Upper lobe of right lung (tissue), 1 donor: ENCODE measurements around the gene TRAFD1. TPM values are rescaled to one million over a fixed set of nuclear protein-coding genes. Genes with fewer than 3 reads are reported as not detected.

Experiments
- ATAC-seq: fragments of 200-7000 bp; cut with Tn5 transposase; one replicate; pipeline ENCODE4 v1.9.1; 2020; ENCODE audit warnings: mild to moderate bottlenecking, moderate library complexity
- DNase-seq: peaks from one replicate; pipeline ENCODE4 v3.0.0-alpha.2; 2020
- H3K27ac ChIP-seq: fragments of 200-600 bp; one replicate; pipeline ENCODE4 v1.8.0; 2022
- H3K27me3 ChIP-seq: fragments of 200-600 bp; one replicate; pipeline ENCODE4 v1.8.0; 2022; ENCODE audit warnings: mild to moderate bottlenecking
- H3K36me3 ChIP-seq: fragments of 200-600 bp; one replicate; pipeline ENCODE4 v1.8.0; 2022
- H3K4me1 ChIP-seq: fragments of 200-600 bp; one replicate; pipeline ENCODE4 v1.8.0; 2022
- H3K4me3 ChIP-seq: fragments of 200-600 bp; one replicate; pipeline ENCODE4 v1.8.0; 2022; ENCODE audit warnings: mild to moderate bottlenecking
- H3K9me3 ChIP-seq: fragments of 200-600 bp; one replicate; pipeline ENCODE4 v1.8.0; 2022
- intact Hi-C: fragments of 100-400 bp; cut with DNase I; formaldehyde crosslinking; loops from one replicate; pipeline ENCODE4 v1.11.0; 2022
- total RNA-seq: library from RNA; stranded (reverse); fragmentation: NEBNext Ultra II Directional; extraction: Animal tissue kit (Norgen Biotek cat#: 25700); gene quantifications from one replicate; pipeline ENCODE4 v1.2.1, GENCODE V29; 2021
- TF ChIP-seq, protein P1 (sequence below): fragments of 200-600 bp; IDR thresholded peaks from one replicate; pipeline ENCODE4 v1.8.0; 2022; ENCODE audit warnings: antibody characterized with exemption
- donor health status: DM: no; HTN: yes; CAD: no; lungs with severe emphysema.

The TRAFD1 gene
- total RNA-seq, 1 donor from 2014 or later, result 35.3 TPM

DNA sequence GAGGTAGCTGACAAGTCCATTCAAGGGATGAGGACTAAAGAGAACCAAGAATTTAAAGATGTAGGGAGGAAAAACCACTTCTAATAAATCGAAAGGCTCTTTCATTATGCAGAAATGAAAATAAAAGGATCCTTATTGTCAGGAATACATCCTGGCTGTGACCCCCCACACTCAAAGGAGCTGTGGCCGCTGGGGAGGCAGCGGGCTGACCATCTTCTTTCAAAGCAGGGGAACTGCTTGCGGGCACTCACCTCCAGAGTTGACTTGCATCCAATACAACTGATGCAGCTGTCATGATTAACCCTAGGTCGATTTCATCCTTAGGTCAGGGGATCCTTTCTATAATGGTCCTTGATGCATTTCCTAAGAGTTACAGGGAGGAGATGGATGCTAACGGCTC is 35.3 kb downstream of the TRAFD1 start:
- Histone ChIP-seq H3K27ac (no peak overlapping the region), H3K27me3 (no peaks in the 10 kb centered on the region), H3K4me1 (no peaks in the 10 kb centered on the region), H3K4me3 (no peak overlapping the region), H3K36me3 (peaks cover 41% of the 10 kb centered on the region), H3K9me3 (no peaks in the 10 kb centered on the region)
- TF ChIP-seq, protein P1, sequence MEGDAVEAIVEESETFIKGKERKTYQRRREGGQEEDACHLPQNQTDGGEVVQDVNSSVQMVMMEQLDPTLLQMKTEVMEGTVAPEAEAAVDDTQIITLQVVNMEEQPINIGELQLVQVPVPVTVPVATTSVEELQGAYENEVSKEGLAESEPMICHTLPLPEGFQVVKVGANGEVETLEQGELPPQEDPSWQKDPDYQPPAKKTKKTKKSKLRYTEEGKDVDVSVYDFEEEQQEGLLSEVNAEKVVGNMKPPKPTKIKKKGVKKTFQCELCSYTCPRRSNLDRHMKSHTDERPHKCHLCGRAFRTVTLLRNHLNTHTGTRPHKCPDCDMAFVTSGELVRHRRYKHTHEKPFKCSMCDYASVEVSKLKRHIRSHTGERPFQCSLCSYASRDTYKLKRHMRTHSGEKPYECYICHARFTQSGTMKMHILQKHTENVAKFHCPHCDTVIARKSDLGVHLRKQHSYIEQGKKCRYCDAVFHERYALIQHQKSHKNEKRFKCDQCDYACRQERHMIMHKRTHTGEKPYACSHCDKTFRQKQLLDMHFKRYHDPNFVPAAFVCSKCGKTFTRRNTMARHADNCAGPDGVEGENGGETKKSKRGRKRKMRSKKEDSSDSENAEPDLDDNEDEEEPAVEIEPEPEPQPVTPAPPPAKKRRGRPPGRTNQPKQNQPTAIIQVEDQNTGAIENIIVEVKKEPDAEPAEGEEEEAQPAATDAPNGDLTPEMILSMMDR, result no peak
- intact Hi-C loops, result no loop called here
- ATAC-seq (no peak), DNase-seq (peak; percentile 12)

DNA sequence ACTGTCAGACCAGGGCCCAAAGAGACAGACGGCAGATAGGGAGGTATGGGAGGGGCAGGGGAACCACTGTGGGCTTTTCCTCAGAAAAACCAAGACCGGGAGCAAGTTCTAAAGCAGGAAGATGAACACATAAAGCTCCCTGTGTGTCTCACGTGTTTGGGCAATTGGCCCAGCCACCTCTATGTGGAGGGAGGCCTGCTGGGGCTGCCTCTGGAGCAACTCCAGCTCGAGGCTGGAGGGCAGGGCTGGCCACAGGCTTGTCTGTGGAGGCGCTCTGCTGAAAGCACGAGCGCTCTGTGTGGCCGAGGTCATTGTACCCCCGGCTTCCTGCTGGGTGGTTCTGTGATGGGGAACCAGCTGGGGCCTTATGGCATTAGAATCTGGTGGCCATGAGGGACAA is 36.4 kb downstream of the TRAFD1 start:
- Histone ChIP-seq H3K27ac (no peak overlapping the region), H3K4me1 (no peaks in the 10 kb centered on the region), H3K9me3 (no peaks in the 10 kb centered on the region), H3K36me3 (peaks cover 41% of the 10 kb centered on the region), H3K27me3 (no peaks in the 10 kb centered on the region), H3K4me3 (no peak overlapping the region)
- TF ChIP-seq, protein P1, result no peak
- intact Hi-C loops, result no loop called here
- no peak for ATAC-seq
- DNase-seq, result peak; percentile 36

GRCh38 chr12:112162241-112162790 is 37.0 kb downstream of the TRAFD1 start:
- H3K27ac ChIP-seq, result no peak overlapping the region
- H3K36me3 ChIP-seq, result peaks cover 41% of the 10 kb centered on the region
- no peak for ATAC-seq
- intact Hi-C loops, result no loop called here
- no peak overlapping the region for H3K4me3 ChIP-seq
- TF ChIP-seq, protein P1, result no peak
- no peaks in the 10 kb centered on the region for H3K4me1 ChIP-seq
- DNase-seq, result peak; percentile 58
- no peaks in the 10 kb centered on the region for H3K9me3 ChIP-seq
- no peaks in the 10 kb centered on the region for H3K27me3 ChIP-seq

DNA sequence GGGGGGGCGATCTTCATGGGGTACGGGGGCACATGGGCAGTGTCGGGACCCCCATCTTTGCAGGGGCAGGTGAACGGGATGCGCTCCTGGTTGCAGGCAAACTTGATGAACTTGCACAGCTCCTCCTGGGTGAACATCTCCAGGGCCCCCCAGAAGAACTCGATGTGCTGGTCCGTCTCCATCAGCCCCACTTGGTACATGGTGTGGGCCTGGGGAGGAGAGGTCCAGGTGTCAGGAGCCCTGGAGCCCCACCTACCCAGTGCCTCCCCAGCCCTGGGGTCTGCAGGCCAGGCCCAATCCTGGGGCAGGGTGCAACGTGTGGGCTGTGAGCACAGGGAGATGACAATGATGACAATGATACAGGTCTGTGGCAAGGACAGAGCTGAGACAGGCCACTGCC is 37.7 kb downstream of the TRAFD1 start:
- TF ChIP-seq, protein P1, result no peak
- no peak overlapping the region for H3K4me3 ChIP-seq
- H3K36me3 ChIP-seq, result peaks cover 41% of the 10 kb centered on the region
- DNase-seq (no peak), ATAC-seq (peak; percentile 3)
- no peaks in the 10 kb centered on the region for H3K4me1 ChIP-seq
- no peak overlapping the region for H3K27ac ChIP-seq
- no peaks in the 10 kb centered on the region for H3K27me3 ChIP-seq
- no peaks in the 10 kb centered on the region for H3K9me3 ChIP-seq
- intact Hi-C loops, result no loop called here

- TF ChIP-seq, protein P1, result no peak
- intact Hi-C loops, result no loop called here
- H3K36me3 ChIP-seq, result peaks cover 41% of the 10 kb centered on the region
- H3K27me3 ChIP-seq, result no peaks in the 10 kb centered on the region
- DNase-seq, result peak; percentile 54
- peak; percentile 3 for ATAC-seq
- H3K4me1 ChIP-seq, result no peaks in the 10 kb centered on the region
- H3K9me3 ChIP-seq, result no peaks in the 10 kb centered on the region
- H3K4me3 ChIP-seq, result no peak overlapping the region
- no peak overlapping the region for H3K27ac ChIP-seq
Observed at GRCh38 chr12:112163471-112163991, 38.2 kb downstream of the TRAFD1 start.
